HEK293 (cell line): Measurements from ENCODE around the gene AP5S1.

Experiments used
- ATF2 ChIP-seq: fragments of 450-650 bp; formaldehyde crosslinking; IDR thresholded peaks from 2 replicates; pipeline ENCODE4 v1.5.1; 2016; ENCODE audit warnings: missing biosample characterization, missing genetic modification characterization, low read depth
- CTCF ChIP-seq: fragments of 450-650 bp; formaldehyde crosslinking; IDR thresholded peaks from 2 replicates; pipeline ENCODE4 v1.5.1; 2016; ENCODE audit warnings: missing biosample characterization, missing genetic modification characterization
- GLI4 ChIP-seq: fragments of 450-650 bp; formaldehyde crosslinking; IDR thresholded peaks from 2 replicates; pipeline ENCODE4 v1.5.1; 2016; ENCODE audit warnings: missing biosample characterization, missing genetic modification characterization
- ZNF23 ChIP-seq: fragments of 450-650 bp; formaldehyde crosslinking; IDR thresholded peaks from 2 replicates; pipeline ENCODE4 v1.5.1; 2016; ENCODE audit warnings: missing biosample characterization, missing genetic modification characterization, borderline replicate concordance
- ZNF560 ChIP-seq: fragments of 450-650 bp; formaldehyde crosslinking; IDR thresholded peaks from 2 replicates; pipeline ENCODE4 v1.5.1; 2017; ENCODE audit warnings: missing biosample characterization, missing genetic modification characterization, borderline replicate concordance

- TF ChIP-seq CTCF (tag by site-specific recombination) (no peak), ZNF560 (tag by site-specific recombination) (no peak), ATF2 (tag by site-specific recombination) (no peak), GLI4 (no peak), ZNF23 (tag by site-specific recombination) (no peak)
Measured at GRCh38 chr20:3823881-3824280, 3.5 kb downstream of the AP5S1 start.
